Neural cell (in vitro differentiated cells): Measurements from ENCODE around the gene DNAH8. TPM values are rescaled to one million over a fixed set of nuclear protein-coding genes. Genes with fewer than 3 reads are reported as not detected.

Experiments used
- H2AFZ ChIP-seq: fragments of 200-600, 300-800 bp; sonication (generic), shearing (Covaris generic); 2 replicates; pipeline ENCODE4 v1.6.0; 2014; ENCODE audit warnings: low read depth, mild to moderate bottlenecking, antibody characterized with exemption, low read length, moderate library complexity
- H3F3A ChIP-seq: fragments of 200-600 bp; shearing (Covaris generic); 2 replicates; pipeline ENCODE4 v1.6.1; 2016; ENCODE audit warnings: mild to moderate bottlenecking, moderate library complexity, mixed read lengths, antibody characterized with exemption, low read length; ENCODE audit not compliant: insufficient read depth, poor library complexity, severe bottlenecking
- H3K27ac ChIP-seq: fragments of 200-600, 300-800 bp; sonication (generic), shearing (Covaris generic); 2 replicates; pipeline ENCODE4 v1.5.1; 2014; ENCODE audit warnings: mild to moderate bottlenecking, low read length, moderate library complexity
- H3K27me3 ChIP-seq: fragments of 300-800, 200-600 bp; sonication (generic), shearing (Covaris generic); 2 replicates; pipeline ENCODE4 v1.6.0; 2014; ENCODE audit warnings: mild to moderate bottlenecking, low read depth, low read length, moderate library complexity; ENCODE audit not compliant: insufficient read depth
- H3K36me3 ChIP-seq: fragments of 300-800, 200-600 bp; sonication (generic), shearing (Covaris generic); 2 replicates; pipeline ENCODE4 v1.5.1; 2014; ENCODE audit warnings: mild to moderate bottlenecking, antibody characterized with exemption, low read length, moderate library complexity; ENCODE audit not compliant: insufficient read depth
- H3K4me2 ChIP-seq: fragments of 300-800, 200-600 bp; sonication (generic), shearing (Covaris generic); 2 replicates; pipeline ENCODE4 v1.6.0; 2014; ENCODE audit warnings: mild to moderate bottlenecking, low read length
- H3K4me3 ChIP-seq: fragments of 300-800, 200-600 bp; sonication (generic), shearing (Covaris generic); 2 replicates; pipeline ENCODE4 v1.5.1; 2014; ENCODE audit warnings: mild to moderate bottlenecking, low read length, moderate library complexity
- H3K79me2 ChIP-seq: fragments of 200-600 bp; shearing (Covaris generic); replicated peaks from 2 replicates; pipeline ENCODE4 v1.6.0; 2014; ENCODE audit warnings: mild to moderate bottlenecking, low read length, moderate library complexity; ENCODE audit not compliant: insufficient read depth
- H3K9ac ChIP-seq: fragments of 300-800, 200-600 bp; sonication (generic), shearing (Covaris generic); 2 replicates; pipeline ENCODE4 v1.6.1; 2016; ENCODE audit warnings: mild to moderate bottlenecking, low read length, mixed read lengths
- H3K9me2 ChIP-seq: fragments of 200-600 bp; shearing (Covaris generic); 2 replicates; pipeline ENCODE4 v1.6.1; 2016; ENCODE audit warnings: mild to moderate bottlenecking, low read length, mixed read lengths; ENCODE audit not compliant: insufficient read depth
- H3K9me3 ChIP-seq: fragments of 200-600, 300-800 bp; sonication (generic), shearing (Covaris generic); 2 replicates; pipeline ENCODE4 v1.6.1; 2016; ENCODE audit warnings: mild to moderate bottlenecking, mixed run types, low read length, moderate library complexity, mixed read lengths
- H4K20me1 ChIP-seq: fragments of 200-600 bp; shearing (Covaris generic); 2 replicates; pipeline ENCODE4 v1.6.1; 2016; ENCODE audit warnings: mild to moderate bottlenecking, mixed run types; ENCODE audit not compliant: insufficient read depth
- CTCF ChIP-seq: fragments of 450-650 bp; IDR thresholded peaks from 2 replicates; pipeline ENCODE4 v1.5.1; 2014; ENCODE audit warnings: antibody characterized with exemption, mild to moderate bottlenecking, moderate library complexity; ENCODE audit not compliant: poor library complexity, severe bottlenecking
- EP300 ChIP-seq: fragments of 450-650 bp; conservative IDR thresholded peaks from 2 replicates; pipeline ENCODE4 v1.6.1; 2014; ENCODE audit warnings: antibody characterized with exemption, mild to moderate bottlenecking, moderate library complexity; ENCODE audit not compliant: poor library complexity, severe bottlenecking
- EZH2 ChIP-seq: fragments of 200-600, 300-800 bp; shearing (Covaris generic), sonication (generic); IDR thresholded peaks from 2 replicates; pipeline ENCODE4 v1.6.1; 2014; ENCODE audit warnings: antibody characterized with exemption, low read length, borderline replicate concordance, mild to moderate bottlenecking; ENCODE audit not compliant: insufficient read depth, poor library complexity, severe bottlenecking
- MXI1 ChIP-seq: fragments of 450-650 bp; conservative IDR thresholded peaks from 2 replicates; pipeline ENCODE4 v1.6.1; 2014; ENCODE audit warnings: antibody characterized with exemption, mild to moderate bottlenecking; ENCODE audit not compliant: poor library complexity, severe bottlenecking
- POLR2AphosphoS5 ChIP-seq: IDR thresholded peaks from 2 replicates; pipeline ENCODE4 v1.6.1; 2012
- RAD21 ChIP-seq: fragments of 450-650 bp; conservative IDR thresholded peaks from 2 replicates; pipeline ENCODE4 v1.6.1; 2014; ENCODE audit warnings: antibody characterized with exemption, mild to moderate bottlenecking, moderate library complexity
- REST ChIP-seq: IDR thresholded peaks from 2 replicates; pipeline ENCODE4 v1.6.1; 2012; ENCODE audit warnings: borderline replicate concordance
- SMC3 ChIP-seq: fragments of 450-650 bp; conservative IDR thresholded peaks from 2 replicates; pipeline ENCODE4 v1.6.1; 2014; ENCODE audit warnings: antibody characterized with exemption, mild to moderate bottlenecking, moderate library complexity; ENCODE audit not compliant: poor library complexity
- TAF1 ChIP-seq: IDR thresholded peaks from 2 replicates; pipeline ENCODE4 v1.6.1; 2012; ENCODE audit warnings: low read depth
- polyA plus RNA-seq: library from polyadenylated mRNA; depleted of rRNA; stranded (reverse); fragments of >200 nt; gene quantifications from 2 replicates; pipeline ENCODE4 v1.2.3, GENCODE V29; 2014

Gene DNAH8
- polyA plus RNA-seq, 1 donor from 2014 or later: 0.07 TPM

GRCh38 chr6:38935051-38935450 is 219.9 kb downstream of the DNAH8 start:
- no peaks in the 10 kb centered on the region for H3K36me3 ChIP-seq
- H4K20me1 ChIP-seq: no peaks in the 10 kb centered on the region
- no peak overlapping the region for H2AFZ ChIP-seq
- H3K9me3 ChIP-seq: no peaks in the 10 kb centered on the region
- H3K4me2 ChIP-seq: no peak overlapping the region
- no peaks in the 10 kb centered on the region for H3F3A ChIP-seq
- TF ChIP-seq POLR2AphosphoS5: no peak
- no peak for TF ChIP-seq RAD21
- no peak for TF ChIP-seq SMC3
- no peak for TF ChIP-seq EZH2
- TF ChIP-seq TAF1: no peak
- no peak for TF ChIP-seq MXI1
- TF ChIP-seq CTCF: no peak
- no peak for TF ChIP-seq EP300
- no peak for TF ChIP-seq REST
- H3K79me2 ChIP-seq: no peaks in the 10 kb centered on the region
- H3K9me2 ChIP-seq: no peaks in the 10 kb centered on the region
- no peaks in the 10 kb centered on the region for H3K27me3 ChIP-seq
- H3K9ac ChIP-seq: no peak overlapping the region
- no peak overlapping the region for H3K27ac ChIP-seq
- H3K4me3 ChIP-seq: no peak overlapping the region

DNA sequence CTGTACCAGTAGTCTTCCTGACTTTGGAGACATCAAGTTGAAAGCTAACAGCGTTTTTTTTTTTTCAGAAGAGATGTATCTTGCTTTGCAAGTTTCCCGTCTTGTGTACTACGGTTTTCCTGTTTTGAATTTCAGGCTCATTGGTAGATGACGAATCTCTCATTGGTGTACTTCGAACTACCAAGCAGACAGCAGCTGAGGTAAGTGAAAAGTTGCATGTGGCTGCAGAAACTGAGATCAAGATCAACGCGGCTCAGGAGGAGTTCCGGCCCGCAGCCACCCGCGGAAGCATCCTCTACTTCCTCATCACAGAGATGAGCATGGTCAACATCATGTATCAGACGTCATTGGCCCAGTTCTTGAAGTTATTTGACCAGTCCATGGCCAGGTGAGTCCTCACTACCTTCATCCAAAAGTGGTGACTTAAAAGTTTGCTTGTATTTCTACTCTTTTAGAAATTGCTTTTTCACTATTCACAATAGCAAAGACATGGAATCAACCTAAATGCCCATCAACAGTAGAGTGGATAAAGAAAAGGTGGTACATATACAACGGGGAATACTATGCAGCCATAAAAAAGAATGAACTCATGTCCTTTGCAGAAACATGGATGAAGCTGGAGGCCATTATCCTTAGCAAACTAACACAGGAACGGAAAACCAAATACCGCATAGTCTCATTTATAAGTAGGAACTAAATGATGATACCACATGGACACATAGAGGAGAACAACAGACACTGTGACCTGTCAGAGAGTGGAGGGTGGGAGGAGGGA is 222.9 kb downstream of the DNAH8 start:
- Histone ChIP-seq H3F3A (no peaks in the 10 kb centered on the region), H3K4me3 (no peak overlapping the region), H3K27me3 (no peaks in the 10 kb centered on the region), H3K9me2 (no peaks in the 10 kb centered on the region), H2AFZ (no peak overlapping the region), H4K20me1 (no peaks in the 10 kb centered on the region), H3K27ac (no peak overlapping the region), H3K4me2 (no peak overlapping the region), H3K9me3 (no peaks in the 10 kb centered on the region), H3K36me3 (no peaks in the 10 kb centered on the region), H3K9ac (no peak overlapping the region), H3K79me2 (no peaks in the 10 kb centered on the region)
- TF ChIP-seq CTCF (no peak), EP300 (no peak), EZH2 (no peak), REST (no peak), POLR2AphosphoS5 (no peak), MXI1 (no peak), SMC3 (no peak)
